HUES64 (cell line): ENCODE results near the gene ALDH7A1.
A peak's percentile ranks its signal among the peaks of the same experiment; 100 is the strongest.

Experiments
- H3K27ac ChIP-seq: 2 replicates; pipeline ENCODE4 v1.7.0; 2013; ENCODE audit warnings: low read depth, low read length, inconsistent platforms
- H3K27me3 ChIP-seq: 2 replicates; pipeline ENCODE4 v1.6.1; 2013; ENCODE audit warnings: mild to moderate bottlenecking, low read length; ENCODE audit not compliant: insufficient read depth
- H3K36me3 ChIP-seq: 2 replicates; pipeline ENCODE4 v1.6.1; 2013; ENCODE audit warnings: mild to moderate bottlenecking, low read length; ENCODE audit not compliant: insufficient read depth
- H3K4me1 ChIP-seq: 2 replicates; pipeline ENCODE4 v1.6.1; 2013; ENCODE audit warnings: mild to moderate bottlenecking, low read length, moderate library complexity; ENCODE audit not compliant: insufficient read depth
- H3K4me3 ChIP-seq: 2 replicates; pipeline ENCODE4 v1.5.1; 2013; ENCODE audit warnings: mild to moderate bottlenecking, low read length, moderate library complexity
- H3K9ac ChIP-seq: 2 replicates; pipeline ENCODE4 v1.6.1; 2013; ENCODE audit warnings: mild to moderate bottlenecking, low read depth, low read length
- H3K9me3 ChIP-seq: 2 replicates; pipeline ENCODE4 v1.6.1; 2013; ENCODE audit warnings: low read depth, low read length; ENCODE audit not compliant: insufficient read depth
- WGBS: fragments of 150-250, 120-280 bp; methylation state at CpG from one replicate; pipeline ENCODE4 v1.1.7; 2013; ENCODE audit warnings: missing lambda C conversion rate; 5-methylcytosine and 5-hydroxymethylcytosine counted together

Gene ALDH7A1

DNA sequence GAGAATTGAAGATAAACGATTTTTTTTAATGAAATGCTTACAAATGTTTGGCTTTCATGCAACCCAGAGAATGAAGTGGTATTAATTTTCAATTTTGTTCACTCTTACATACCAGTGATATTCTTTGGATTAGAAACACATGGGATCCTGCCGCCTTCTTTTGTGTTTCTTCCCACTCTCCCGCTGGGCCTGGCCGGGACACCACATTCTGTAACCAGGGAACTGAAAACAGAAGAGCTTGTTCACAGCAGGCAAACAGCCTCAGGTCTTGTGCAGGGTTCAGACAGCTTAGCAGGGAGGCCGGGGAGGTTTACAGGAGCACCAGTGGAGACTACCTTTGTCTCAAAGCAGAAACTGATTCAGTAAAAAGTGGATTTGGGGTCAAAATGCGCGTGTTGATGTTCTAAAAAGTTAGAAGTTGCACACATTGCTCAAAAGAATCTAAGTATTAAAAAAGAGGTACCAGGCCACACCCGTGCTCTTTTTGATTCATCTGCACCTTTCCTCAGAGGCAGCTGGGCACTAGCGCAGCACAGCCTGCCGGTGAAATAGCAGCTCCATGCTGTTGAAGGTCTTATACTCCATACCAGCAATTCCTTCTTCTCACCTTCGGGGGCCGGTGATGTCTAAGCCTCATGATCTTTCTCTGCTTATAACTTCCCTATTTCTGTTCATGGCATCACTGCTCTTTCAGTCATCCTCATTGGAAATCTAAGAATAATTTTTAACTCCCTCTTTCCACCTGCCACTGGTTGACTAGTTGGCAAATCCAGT is 104.7 kb downstream of the ALDH7A1 start:
- Histone ChIP-seq H3K9me3 (no peaks in the 10 kb centered on the region), H3K9ac (no peak overlapping the region; the same call in 1 of the 2 replicates), H3K27me3 (no peaks in the 10 kb centered on the region), H3K4me3 (no peak overlapping the region; the same call in 1 of the 2 replicates), H3K27ac (peak overlapping the region; percentile 17), H3K36me3 (peaks cover 51% of the 10 kb centered on the region), H3K4me1 (peaks cover 23% of the 10 kb centered on the region; the same call in 1 of the 2 replicates)
- WGBS, result 45% methylated on average over 12 of the region's 12 CpGs

DNA sequence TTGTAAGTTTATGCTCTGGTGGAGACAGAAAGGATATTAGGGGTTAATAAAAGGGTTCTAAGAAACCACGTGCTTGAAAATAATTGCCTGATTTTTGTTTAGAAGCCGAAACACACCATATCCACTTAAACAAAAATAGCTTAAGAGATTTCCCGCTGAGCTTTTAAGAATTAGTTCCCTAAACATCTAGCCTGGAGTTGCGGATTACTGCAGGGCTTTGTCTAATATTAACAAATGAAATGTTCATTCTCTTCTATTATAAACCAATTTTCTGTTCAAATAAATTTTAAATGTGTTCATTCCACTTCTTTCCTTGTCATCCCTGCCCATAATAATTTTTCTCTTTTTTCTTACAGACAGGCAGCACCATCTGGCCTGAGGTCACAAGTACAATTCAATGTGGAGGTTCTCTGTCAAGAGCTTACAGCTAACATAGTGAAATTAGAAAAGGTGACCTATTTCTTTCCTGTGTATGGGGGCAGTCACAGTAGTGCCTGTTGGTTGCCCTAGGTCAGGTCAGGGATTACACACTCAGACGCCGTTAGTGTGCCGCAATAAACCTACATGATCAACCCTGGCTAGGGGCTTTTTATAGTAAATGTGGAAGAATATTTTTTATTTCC is 106.5 kb downstream of the ALDH7A1 start:
- Histone ChIP-seq H3K27me3 (no peaks in the 10 kb centered on the region), H3K27ac (no peak overlapping the region), H3K4me1 (peaks cover 23% of the 10 kb centered on the region; the same call in 1 of the 2 replicates), H3K4me3 (no peak overlapping the region), H3K9ac (no peak overlapping the region), H3K36me3 (peaks cover 65% of the 10 kb centered on the region), H3K9me3 (no peaks in the 10 kb centered on the region)
- WGBS, result 87% methylated on average over 5 of the region's 7 CpGs

DNA sequence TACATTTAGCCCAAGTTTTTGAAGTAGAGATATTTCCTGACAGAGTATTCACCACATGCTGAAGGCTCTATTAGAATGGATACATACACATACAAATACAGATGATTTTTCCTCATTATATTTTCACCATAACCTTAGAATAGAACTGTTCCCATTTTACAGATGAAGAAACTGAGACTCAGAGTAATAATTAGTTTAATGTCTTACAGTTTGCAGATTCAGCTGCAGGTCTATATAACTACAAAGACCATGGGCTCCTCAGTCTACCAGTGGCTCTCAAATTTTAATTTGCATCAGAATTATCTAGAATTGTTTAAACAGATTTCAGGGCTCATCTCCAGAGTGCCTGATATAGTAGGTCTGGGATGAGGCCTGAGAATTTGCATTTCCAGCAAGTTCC is 107.4 kb downstream of the ALDH7A1 start:
- H3K9me3 ChIP-seq, result no peaks in the 10 kb centered on the region
- no peak overlapping the region for H3K4me3 ChIP-seq
- no peaks in the 10 kb centered on the region for H3K27me3 ChIP-seq
- peaks cover 71% of the 10 kb centered on the region for H3K36me3 ChIP-seq
- no peak overlapping the region for H3K27ac ChIP-seq
- no peak overlapping the region for H3K9ac ChIP-seq
- H3K4me1 ChIP-seq, result peaks cover 23% of the 10 kb centered on the region; the same call in 1 of the 2 replicates

- Histone ChIP-seq H3K4me3 (no peak overlapping the region), H3K36me3 (peaks cover 80% of the 10 kb centered on the region), H3K9me3 (no peaks in the 10 kb centered on the region), H3K4me1 (peaks cover 23% of the 10 kb centered on the region; the same call in 1 of the 2 replicates), H3K9ac (no peak overlapping the region), H3K27ac (no peak overlapping the region), H3K27me3 (no peaks in the 10 kb centered on the region)
- 95% methylated on average over 3 of the region's 3 CpGs for WGBS
These were observed 108.7 kb downstream of the ALDH7A1 start for GRCh38 chr5:126486332-126486731.

GRCh38 chr5:126484253-126484652 is 110.8 kb downstream of the ALDH7A1 start:
- 96% methylated on average over 2 of the region's 2 CpGs for WGBS
- Histone ChIP-seq H3K4me3 (no peak overlapping the region), H3K27ac (no peak overlapping the region), H3K9ac (no peak overlapping the region), H3K9me3 (no peaks in the 10 kb centered on the region), H3K4me1 (peaks cover 5% of the 10 kb centered on the region; the same call in 1 of the 2 replicates), H3K36me3 (peaks cover 84% of the 10 kb centered on the region), H3K27me3 (no peaks in the 10 kb centered on the region)

DNA sequence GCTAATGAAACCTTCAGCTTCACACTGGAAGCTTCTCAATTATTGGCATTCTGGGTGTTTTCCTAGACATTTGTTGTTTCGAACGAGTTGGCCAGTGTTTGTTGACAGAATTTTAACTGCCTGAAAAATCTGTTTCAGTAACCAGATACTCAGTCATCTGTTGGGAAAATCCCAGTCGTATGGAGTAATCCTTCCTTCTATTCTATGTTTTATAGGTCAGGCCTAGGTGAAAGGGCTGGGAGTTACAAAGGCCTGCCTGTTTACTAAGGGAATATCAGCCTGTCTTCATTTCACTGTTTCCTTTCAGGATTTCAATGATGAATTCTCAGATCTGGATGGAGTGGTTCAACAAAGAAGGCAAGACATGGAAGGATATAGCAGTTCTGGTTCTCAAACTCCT is 111.9 kb downstream of the ALDH7A1 start:
- Histone ChIP-seq H3K9me3 (no peaks in the 10 kb centered on the region), H3K4me3 (no peak overlapping the region), H3K36me3 (peaks cover 79% of the 10 kb centered on the region), H3K9ac (no peak overlapping the region), H3K4me1 (no peaks in the 10 kb centered on the region), H3K27me3 (no peaks in the 10 kb centered on the region), H3K27ac (no peak overlapping the region)
- WGBS, result 98% methylated on average over 2 of the region's 3 CpGs

DNA sequence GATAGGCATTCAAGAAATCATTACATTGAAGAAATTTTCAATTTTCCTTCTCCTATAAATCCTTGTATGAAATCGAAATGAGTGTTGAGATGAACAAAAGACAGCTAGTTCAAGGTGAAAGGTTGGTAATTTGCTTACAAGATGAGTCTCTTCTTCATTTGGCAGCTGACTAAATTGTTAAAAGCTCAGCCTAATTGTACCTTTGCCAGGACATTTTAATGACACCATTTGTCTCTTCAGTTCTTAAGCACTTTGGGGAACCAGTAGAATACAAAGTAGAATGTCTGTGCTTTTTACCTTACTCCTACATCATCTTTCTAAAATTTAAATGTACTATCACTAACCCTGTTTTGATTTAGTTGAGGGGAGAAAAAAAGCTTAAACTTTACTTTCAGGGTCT is 112.4 kb downstream of the ALDH7A1 start:
- H3K36me3 ChIP-seq, result peaks cover 77% of the 10 kb centered on the region
- H3K9ac ChIP-seq, result no peak overlapping the region
- no peak overlapping the region for H3K4me3 ChIP-seq
- no peaks in the 10 kb centered on the region for H3K9me3 ChIP-seq
- WGBS, result 100% methylated on average over 1 of the region's 1 CpG
- no peaks in the 10 kb centered on the region for H3K27me3 ChIP-seq
- H3K4me1 ChIP-seq, result no peaks in the 10 kb centered on the region
- no peak overlapping the region for H3K27ac ChIP-seq

DNA sequence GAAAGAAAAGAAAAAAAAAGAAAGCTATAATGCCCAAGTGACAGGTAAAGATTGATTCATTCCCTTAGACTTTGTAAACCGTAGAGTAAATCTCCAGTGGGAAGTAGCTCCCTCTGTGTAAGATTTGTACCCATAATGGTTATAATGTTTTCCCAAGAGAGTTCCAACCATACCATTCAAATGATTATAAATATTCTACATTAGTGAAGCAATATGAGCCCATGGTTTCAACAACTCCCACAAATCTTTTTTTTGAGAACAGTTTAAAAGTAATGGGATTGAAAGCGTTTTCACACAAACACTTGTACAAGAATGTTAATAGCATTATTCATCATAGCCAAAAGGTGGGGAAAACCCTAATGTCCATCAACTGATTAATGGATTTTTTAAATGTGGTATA is 113.8 kb downstream of the ALDH7A1 start:
- Histone ChIP-seq H3K4me1 (no peaks in the 10 kb centered on the region), H3K36me3 (peaks cover 67% of the 10 kb centered on the region), H3K4me3 (no peak overlapping the region), H3K9me3 (no peaks in the 10 kb centered on the region), H3K9ac (no peak overlapping the region), H3K27ac (no peak overlapping the region), H3K27me3 (no peaks in the 10 kb centered on the region)
- 88% methylated on average over 1 of the region's 2 CpGs for WGBS
